Bronchial epithelial cell (primary cell): ENCODE measurements around the gene RUSF1. TPM values are rescaled to one million over a fixed set of nuclear protein-coding genes. Genes with fewer than 3 reads are reported as not detected.
"Not testable (repeated sequence)": the region's sequence is repeated elsewhere in the genome, so short reads cannot be mapped to it uniquely, and the experiment has no call there.

Experiments used
- DNase-seq: peaks from one replicate; pipeline ENCODE4 v3.0.0-alpha.2; 2010; ENCODE audit warnings: low read depth
- FAIRE-seq: peaks from 2 replicates; lab custom pipeline; 2011; peaks lifted over from hg19 to GRCh38; lab: Jason Lieb, UNC
- H3K27me3 ChIP-seq: 2 replicates; pipeline ENCODE4 v1.5.1; 2011; ENCODE audit warnings: low read length; ENCODE audit not compliant: control insufficient read depth, insufficient read depth
- H3K36me3 ChIP-seq: 2 replicates; pipeline ENCODE4 v1.5.1; 2011; ENCODE audit warnings: low read length; ENCODE audit not compliant: control insufficient read depth, insufficient read depth
- H3K4me3 ChIP-seq: 2 replicates; pipeline ENCODE4 v1.5.1; 2011; ENCODE audit warnings: mild to moderate bottlenecking, low read depth, low read length, control low read depth
- CTCF ChIP-seq: IDR thresholded peaks from 2 replicates; pipeline ENCODE4 v1.5.1; 2011; ENCODE audit warnings: mild to moderate bottlenecking, moderate library complexity, low read length, control low read depth, inconsistent platforms; ENCODE audit not compliant: insufficient read depth, severe bottlenecking
- total RNA-seq: library from RNA; depleted of rRNA; stranded (reverse); fragments of >200 nt; gene quantifications from 2 replicates; pipeline ENCODE4 v1.2.1, GENCODE V29; 2014

Gene RUSF1
- total RNA-seq, result 26.9 TPM in 2 replicates

GRCh38 chr16:31507929-31508705 lies at the start of gene RUSF1:
Gene RUSF1 (minus strand): TSS chr16:31508391. CDS start chr16:31508373, 18 bp downstream.
- H3K4me3 ChIP-seq, result peak within 1 kb of the TSS; percentile 94
- peak; percentile 66 for DNase-seq
- no peak for FAIRE-seq

GRCh38 chr16:31542763-31543162 lies 34.6 kb upstream of the RUSF1 start:
- Histone ChIP-seq H3K36me3 (no peaks in the 10 kb centered on the region), H3K4me3 (no peak overlapping the region), H3K27me3 (no peaks in the 10 kb centered on the region)
- no peak for FAIRE-seq
- TF ChIP-seq CTCF, result no peak
- no peak for DNase-seq

More at GRCh38 chr16:31507929-31508705, at the start of gene RUSF1:
- Histone ChIP-seq H3K27me3 (no peaks in the 10 kb centered on the region), H3K36me3 (peaks cover 1% of the 10 kb centered on the region)
- no peak for TF ChIP-seq CTCF

GRCh38 chr16:31539762-31540161 lies 31.6 kb upstream of the RUSF1 start:
- not testable (repeated sequence) for H3K27me3 ChIP-seq

GRCh38 chr16:31538243-31538598 lies 30.0 kb upstream of the RUSF1 start:
- not testable (repeated sequence) for H3K36me3 ChIP-seq, H3K27me3 ChIP-seq, FAIRE-seq, DNase-seq, H3K4me3 ChIP-seq

More at GRCh38 chr16:31539762-31540161, 31.6 kb upstream of the RUSF1 start:
- DNase-seq, FAIRE-seq, H3K36me3 ChIP-seq, H3K4me3 ChIP-seq: not testable (repeated sequence)

- no peak for TF ChIP-seq CTCF
- Histone ChIP-seq H3K27me3 (no peaks in the 10 kb centered on the region), H3K4me3 (no peak overlapping the region), H3K36me3 (no peaks in the 10 kb centered on the region)
- FAIRE-seq (peak; percentile 66), DNase-seq (no peak)
Observed at GRCh38 chr16:31537362-31538242, 29.4 kb upstream of the RUSF1 start.

- no peaks in the 10 kb centered on the region for H3K27me3 ChIP-seq
- TF ChIP-seq CTCF, result no peak
- H3K4me3 ChIP-seq, result no peak overlapping the region
Observed at GRCh38 chr16:31536804-31537361, 28.7 kb upstream of the RUSF1 start.

More at GRCh38 chr16:31536804-31537361, 28.7 kb upstream of the RUSF1 start:
- no peaks in the 10 kb centered on the region for H3K36me3 ChIP-seq
- DNase-seq (no peak), FAIRE-seq (no peak)
